Suppressor macrophage treated with lipopolysaccharide for 1 hour (primary cell): ENCODE measurements around the gene JMJD1C.
A peak's percentile ranks its signal among the peaks of the same experiment; 100 is the strongest.
"Not testable (repeated sequence)": the region's sequence is repeated elsewhere in the genome, so short reads cannot be mapped to it uniquely, and the experiment has no call there.

ENCODE experiments used
- DNase-seq, 3 donors: peaks; one replicate each; pipeline ENCODE4 v3.0.0-alpha.2; 2020 to 2022

Gene JMJD1C

DNA sequence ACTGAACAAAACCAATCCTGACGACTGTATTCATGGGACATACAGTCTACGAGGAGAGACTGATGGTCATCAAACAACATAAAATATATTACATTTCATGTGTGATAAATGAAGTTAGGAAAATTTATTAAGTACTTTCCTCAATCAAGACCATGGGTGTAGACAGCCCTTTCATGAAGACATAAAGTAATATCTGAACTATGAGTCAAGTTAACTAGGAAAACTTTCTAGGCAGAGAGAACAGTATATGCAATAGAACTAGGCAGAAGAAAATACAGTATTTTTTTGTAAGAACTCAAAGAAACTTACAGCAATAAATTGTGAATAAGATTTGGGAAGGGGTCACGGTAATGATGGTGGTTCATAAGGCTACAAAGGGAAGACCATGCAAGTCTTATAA, 112.8 kb downstream of the JMJD1C start:
- no peak for DNase-seq

DNA sequence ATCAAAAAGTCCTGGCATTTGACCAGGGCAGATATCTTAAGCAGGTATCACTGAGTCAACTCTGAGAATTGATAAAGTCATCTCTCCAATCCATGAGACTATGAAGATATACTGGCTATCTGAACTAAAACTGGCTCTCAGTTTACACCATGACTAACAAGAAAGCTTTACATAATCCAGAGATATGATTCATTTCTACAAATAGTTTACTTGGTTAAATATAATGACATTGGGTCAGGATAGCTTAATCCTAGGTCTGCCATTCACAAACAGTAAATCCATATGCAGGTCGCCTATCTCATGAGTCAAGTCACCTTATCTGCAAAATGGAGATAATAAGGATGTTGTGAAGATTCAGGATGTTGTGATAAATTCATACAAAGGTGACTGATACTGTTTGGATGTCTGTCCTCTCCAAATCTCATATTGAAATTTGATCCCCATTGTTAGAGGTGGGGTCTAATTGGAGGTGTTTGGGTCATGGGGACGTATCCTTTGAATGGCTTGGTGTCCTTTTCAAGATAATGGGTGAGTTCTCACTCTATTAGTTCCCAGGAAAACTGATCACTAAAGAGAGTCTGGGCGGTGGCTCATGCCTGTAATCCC, 117.4 kb downstream of the JMJD1C start:
- DNase-seq: no peak

DNA sequence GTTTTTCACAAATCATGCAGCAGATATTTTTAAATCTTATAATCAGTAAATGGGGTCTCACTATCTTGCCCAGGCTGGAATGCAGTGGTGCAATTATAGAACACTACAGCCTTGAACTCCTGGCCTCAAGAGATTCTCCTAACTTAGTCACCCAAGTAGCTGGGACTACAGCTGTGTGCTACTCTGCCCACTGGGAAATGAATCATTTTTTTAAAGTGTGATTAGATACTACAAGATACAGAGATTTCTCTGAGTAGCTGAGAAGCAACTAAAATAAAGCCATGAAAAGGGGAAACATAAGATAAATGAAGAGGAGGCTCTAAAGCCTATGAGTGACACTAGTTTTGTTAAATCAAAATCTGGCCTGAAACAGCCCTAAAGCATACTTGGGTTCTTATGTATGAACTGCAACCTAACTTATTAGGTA, 119.7 kb downstream of the JMJD1C start:
- peak in 2 of 3 donors; percentile 30 to 33 for DNase-seq

DNA sequence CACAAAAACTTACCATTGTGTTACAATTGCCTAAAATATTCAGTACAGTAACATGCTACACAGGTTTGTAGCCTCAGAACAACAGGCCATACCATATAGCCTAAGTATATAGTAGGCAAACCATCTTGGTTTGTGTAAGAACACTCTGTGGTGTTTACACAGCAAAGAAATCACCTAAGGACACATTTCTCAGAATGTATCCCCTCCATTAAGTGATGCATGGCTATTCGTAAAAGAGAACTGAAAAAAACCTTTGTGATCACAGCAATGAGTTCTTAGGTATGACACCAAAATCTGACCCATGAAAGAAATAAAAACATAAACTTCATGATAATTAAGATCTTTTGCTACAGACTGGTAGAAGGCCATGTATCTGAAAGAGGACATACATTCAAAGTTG, 121.5 kb downstream of the JMJD1C start:
- no peak for DNase-seq

DNA sequence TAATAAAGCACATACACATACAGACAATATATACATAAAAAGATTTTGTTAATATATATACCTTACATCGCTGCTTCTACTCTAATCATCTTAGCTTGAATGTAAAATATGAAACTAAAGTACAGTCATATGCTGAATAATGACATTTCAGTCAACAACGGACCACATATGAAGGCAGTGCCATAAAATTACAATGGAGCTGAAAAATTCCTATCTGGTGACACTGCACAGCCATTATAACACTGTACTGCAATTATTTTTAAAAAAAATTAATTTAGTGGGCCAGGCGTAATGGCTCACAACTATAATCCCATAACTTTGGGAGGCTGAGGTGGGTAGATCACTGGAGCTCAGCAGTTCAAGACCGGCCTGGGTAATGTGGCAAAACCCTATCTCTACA, 122.3 kb downstream of the JMJD1C start:
- DNase-seq: no peak

DNA sequence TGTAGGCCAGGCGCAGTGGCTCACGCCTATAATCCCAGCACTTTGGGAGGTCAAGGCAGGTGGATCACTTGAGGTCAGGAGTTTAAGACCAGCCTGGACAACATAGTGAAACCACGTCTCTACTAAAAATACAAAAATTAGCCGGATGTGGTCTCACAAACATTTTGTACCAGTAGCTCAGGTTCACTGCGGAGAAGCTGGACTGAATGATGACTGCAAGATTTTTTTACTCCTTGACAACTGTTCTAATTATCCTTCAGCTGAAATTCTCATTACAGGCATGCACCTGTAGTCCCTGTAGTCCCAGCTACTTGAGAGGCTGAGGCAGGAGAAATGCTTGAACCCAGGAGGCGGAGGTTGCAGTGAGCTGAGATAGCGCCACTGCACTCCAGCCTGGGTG, 126.1 kb downstream of the JMJD1C start:
- DNase-seq: not testable (repeated sequence)

DNA sequence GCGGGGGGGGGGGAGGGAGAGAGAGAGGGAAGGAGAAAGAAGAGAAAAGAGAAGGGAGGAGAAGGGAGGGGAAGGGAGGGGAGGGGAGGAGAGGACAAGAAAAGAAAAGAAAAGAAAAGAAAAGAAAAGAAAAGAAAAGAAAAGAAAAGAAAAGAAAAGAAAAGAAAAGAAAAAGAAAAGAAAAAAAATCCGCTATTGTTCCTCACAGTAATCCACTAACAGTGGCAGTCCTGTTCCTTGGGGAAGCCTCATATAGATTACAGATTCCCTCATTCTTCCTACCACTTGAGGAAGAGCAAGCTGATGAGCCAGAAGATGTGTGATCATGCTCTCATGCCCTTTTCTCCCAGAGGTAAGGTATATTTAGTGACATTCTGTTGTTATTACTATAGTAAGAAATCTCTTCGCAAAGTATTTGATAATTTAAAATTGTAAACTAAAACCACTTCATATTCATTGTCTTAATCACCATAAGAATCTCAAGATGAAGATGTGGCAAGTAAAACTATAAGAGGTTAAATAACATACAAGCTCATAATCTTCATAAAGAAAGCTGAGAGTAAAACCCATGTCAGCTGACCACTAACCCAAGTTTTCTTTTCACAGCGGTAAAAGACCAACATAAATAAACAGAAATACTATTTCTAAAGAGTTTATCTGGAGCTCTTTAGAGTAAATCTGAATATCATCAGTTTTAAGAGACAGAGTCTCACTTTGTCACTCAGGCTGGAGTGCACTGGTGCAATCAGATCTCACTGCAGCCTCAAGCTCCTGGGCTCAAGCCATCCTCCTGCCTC, 128.1 kb downstream of the JMJD1C start:
- DNase-seq: no peak

DNA sequence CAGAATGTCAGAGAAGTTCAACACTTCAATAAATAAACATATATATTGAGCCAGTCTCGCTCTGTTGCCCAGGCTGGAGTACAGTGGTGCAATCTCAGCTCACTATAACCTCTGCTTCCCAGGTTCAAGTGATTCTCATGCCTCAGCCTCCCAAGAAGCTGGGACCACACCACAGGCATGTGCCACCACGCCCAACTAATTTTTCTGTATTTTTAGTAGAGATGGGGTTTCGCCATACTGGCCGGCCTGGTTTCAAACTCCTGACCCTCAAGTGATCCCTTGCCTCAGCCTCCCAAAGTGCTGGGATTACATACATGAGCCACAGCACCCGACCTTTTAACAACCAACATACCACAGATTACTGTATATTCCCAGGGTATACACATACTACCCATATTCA, 134.2 kb downstream of the JMJD1C start:
- DNase-seq: no peak

DNA sequence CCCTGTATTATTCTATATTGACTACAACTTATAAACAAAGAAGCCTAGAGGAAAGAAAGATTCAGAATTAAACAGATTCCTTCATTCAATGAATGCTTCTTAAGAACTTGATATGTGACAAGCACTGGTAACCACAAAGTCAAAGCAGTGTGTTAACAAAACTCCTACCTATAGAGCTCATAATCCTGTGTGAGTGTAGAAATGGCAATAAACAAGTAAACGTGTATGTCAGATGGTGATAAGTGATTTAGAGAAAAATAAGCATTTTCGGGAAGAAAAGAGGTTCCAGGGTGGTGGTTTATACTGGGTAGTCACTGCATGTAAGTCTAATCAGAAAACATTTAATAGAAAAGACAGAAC, 141.3 kb downstream of the JMJD1C start:
- DNase-seq: no peak

DNA sequence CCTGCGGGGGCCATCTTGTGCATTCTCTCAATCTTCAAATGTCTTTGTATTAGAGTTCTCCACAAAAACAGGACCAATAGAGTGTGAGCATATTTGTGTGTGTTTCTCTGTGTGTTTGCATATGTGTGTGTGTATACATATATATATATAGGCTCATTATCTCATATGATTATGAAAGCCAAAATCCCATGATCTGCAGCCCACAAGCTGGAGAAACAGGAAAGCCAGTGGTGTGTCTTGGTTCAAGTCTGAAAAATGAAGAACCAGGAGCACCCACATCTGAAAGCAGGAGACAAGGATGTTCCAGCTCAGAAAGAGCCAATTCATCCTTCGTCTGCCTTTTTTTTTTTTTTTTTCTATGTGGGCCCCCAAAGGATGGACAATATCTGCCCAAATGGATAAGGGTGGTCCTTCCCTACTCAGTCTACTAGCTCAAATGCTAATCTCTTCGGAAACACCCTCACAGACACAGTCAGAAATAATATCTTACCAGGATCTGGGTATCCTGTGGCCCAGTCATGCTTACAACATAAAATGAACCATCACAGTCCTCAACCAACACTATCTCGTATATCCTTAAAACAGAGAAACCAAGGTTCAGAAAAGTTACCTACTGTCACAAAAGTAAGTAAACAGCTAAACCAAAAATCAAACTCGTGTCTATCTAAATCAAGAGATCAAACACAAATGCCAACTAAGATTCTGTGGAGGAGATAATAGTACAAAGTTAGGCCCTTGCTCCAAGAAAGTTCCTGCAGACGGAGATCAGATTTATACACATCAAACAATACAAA, 141.9 kb downstream of the JMJD1C start:
- peak; percentile 31 to 38 (median 34) for DNase-seq

DNA sequence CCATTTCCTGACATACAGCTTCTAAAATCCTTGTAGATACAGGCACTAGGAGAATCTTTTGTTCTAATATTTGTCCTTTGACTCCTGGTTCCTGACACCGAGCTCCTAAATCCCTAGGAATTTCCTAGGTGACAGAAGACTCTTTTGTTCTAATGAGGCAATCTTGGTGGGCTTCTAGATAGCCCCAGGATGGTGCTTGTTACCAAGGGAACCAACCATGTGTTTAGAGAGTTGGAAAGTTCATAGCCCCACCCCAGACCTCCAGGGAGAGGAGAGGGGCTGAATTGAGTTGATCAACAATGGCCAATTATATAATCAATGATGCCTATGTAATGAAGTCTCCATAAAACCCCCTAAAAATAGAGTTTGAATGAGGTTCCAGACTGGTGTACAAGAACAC, 145.1 kb downstream of the JMJD1C start:
- DNase-seq: no peak

DNA sequence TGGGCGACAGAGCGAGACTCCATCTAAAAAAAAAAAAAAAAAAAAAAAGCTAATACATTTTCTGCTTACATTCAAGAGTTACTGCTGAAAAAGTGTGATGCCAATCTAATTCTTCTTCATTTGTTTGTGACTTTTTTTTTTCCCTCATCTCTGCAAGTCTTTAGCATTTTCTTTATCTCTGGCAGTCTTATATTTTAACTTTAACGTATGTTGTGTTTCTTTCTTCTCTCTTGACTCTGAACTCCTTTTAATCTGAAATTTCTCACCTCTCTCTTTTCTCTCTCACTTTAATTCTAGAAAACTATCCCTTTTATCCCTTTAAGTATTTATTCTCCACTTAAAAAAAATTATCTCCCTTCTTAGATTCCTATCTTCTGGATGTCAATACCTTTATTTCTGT, 146.5 kb downstream of the JMJD1C start:
- DNase-seq: no peak

DNA sequence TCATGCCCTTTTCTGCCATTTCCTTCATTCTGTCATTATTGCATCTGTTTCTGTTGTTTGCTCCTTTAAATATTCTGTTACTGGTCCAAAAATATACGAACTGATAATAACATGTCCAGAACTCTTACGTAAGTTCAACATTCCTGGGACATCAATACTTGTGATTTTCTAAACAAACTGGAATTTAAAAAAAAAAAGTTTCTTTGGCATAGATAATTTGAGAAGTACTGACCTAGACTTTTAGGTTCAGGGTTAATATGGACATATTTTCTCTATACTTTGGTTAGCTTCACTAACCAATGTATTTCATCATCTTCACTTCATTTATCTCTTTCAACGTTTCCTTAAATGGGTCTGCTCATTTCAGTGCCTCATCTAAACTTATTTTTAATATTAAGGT, 147.3 kb downstream of the JMJD1C start:
- no peak for DNase-seq

DNA sequence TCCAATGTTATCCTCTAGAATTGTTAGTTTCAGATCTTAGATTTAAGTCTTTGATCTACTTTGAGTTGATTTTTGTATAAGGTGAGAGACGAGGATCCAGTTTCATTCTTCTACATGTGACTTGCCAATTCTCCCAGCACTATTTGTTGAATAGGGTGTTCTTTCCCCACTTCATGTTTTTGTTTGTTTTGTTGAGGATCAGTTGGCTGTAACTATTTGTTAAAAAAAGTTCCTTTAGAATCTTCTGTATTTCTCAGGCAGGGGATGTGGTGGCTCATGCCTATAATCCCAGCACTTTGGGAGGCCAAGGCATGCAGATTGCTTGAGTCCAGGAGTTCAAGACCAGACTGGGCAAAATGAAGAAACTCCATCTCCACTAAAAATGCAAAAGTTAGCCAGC, 151.8 kb downstream of the JMJD1C start:
- DNase-seq: no peak

DNA sequence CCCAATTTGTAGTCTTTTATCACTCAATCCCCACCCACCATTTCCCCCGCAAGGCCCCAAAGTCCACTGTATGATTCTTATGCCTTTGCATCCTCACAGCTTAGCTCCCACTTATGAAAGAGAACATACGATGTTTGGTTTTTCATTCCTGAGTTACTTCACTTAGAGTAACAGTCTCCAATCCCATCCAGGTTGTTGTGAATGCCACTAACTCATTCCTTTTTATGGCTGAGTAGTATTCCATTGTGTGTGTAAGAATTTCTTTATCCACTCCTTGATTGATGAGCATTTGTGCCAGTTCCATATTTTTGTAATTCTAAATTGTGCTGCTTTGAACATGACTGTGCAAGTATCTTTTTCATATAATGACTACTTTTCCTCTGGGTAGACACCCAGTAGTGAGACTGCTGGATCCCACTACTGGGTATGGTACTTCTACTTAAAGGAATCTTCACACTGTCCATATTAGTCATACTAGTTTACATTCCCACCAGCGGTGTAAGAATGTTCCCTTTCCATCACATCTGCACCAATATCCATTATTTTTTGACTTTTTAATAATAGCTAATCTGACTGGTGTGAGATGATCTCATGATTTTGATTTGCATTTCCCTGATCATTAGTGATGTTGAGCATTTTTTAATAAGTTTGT, 152.6 kb downstream of the JMJD1C start:
- no peak for DNase-seq

DNA sequence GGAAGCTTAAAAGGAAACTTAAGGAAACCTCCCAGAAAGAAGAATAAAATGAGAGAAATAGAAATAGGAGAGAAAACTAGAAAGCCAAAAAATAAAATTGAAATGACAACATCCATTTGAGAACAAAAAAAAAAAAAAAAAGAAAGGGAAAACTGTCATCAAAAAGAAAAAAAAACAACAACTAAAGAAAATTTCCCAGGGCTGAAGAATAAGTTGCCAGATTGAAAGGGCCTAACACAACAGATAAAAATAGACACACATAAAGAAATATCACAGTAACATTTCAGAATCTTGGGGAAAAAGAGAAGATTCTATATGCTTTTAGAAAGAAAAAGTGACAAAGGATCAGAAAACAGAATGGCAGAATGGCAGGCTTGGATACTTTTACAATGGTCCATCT, 157.1 kb downstream of the JMJD1C start:
- no peak for DNase-seq

DNA sequence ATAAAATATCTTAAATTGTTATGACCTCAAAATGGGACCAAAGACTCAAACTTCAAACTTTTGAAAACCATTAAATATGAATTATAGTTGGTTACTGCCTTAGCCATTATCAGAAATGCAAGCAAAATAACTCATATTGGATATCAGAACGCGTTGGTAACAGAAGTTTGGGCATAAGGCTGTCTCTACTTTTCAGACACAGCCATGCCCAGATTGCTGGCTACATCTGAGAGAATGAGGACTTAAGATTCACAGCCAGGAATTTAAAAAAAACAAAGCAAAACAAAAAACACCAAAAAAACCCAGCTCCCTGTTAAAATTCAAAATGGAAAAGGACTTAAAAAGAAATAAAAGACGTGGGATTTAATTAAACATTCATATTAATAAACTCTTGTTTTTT, 161.6 kb downstream of the JMJD1C start:
- DNase-seq: no peak

DNA sequence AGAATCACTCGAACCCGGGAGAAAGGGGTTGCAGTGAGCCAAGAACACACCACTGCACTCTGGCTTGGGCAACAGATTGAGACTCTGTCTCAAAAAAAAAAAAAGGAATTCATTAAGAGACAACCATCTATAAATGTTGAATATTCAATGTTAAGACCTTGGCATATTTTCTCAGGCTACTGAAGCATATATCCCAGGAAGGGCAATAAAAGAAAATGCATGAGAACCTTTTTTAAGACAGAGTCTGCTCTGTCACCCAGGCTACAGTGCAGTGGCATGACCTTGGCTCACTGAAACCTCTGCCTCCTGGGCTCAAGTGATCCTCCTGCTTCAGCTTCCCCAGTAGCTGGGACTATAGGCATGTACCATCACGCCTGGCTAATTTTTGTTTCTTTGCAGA, 165.0 kb downstream of the JMJD1C start:
- DNase-seq: no peak

DNA sequence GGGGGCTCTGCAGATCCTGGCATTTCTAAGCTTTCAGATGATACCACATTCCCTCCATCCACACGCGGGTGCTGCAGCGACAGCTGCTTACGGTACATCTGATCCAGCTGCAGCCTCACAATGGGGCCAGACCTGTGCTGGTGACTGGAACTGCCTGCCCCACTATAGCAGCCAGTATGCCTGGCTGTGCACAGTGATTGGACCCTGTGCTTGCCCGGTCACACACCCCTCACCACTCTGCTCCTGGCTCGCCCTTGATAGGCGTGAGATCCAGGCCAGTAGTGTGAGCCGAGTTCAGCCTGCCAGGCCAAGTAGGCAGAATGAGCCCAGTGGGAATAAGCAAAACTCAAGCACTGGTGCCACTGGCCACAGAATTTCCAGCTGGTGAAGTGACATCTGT, 167.8 kb downstream of the JMJD1C start:
- DNase-seq: no peak

DNA sequence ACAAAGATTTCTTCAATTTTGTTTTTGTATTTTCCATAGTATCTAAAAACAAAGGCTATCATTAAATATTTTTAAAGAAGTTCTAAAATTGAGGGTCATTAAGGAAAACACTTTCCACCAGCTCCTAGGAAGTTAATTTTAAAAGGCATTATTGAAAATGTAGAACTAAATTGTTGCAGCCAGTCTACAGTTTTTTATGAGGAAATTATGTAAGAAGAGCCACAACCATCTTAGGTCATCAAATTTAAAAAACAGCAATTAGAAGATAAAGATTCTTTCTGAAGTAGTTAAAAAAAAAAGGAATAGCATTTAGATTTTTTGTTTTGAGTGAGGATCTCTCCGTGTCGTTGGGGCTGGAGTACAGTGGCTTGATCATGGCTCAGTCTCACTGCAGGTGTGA, 171.0 kb downstream of the JMJD1C start:
- DNase-seq: peak in 2 of 3 donors; percentile 19 to 36

DNA sequence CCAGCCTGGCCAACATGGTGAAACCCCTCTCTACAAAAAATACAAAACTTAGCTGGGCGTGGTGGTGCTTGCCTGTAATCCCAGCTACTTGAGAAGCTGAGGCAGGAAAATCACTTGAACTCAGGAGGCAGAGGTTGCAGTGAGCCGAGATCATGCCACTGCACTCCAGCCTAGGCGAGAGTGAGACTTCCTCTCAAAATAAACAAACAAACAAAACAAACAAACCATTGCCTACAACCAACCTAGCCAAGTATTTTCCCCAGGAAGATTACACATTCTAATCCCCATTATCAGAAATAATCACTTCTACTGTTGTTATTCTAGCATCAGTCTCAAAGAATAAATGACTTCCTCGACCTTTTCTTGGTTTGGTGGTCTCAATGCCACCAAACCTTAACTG, 172.9 kb downstream of the JMJD1C start:
- not testable (repeated sequence) for DNase-seq

DNA sequence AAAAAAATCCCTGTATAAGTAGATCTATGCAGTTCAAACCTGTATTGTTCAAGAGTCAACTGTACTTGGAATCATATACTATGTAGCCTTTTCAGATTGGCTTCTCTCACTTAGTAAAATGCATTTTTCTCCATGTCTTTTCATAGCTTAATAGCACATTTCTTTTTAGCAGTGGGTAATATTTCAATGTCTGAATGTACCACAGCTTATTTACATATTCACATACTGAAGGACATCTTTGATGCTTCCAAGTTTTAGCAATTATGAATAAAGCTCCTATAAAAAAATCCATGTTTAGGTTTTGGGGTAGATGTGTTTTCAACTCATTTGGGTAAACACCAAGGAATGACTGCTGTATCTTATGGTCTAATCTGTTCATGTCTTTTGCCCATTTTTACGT, 177.6 kb downstream of the JMJD1C start:
- no peak for DNase-seq

DNA sequence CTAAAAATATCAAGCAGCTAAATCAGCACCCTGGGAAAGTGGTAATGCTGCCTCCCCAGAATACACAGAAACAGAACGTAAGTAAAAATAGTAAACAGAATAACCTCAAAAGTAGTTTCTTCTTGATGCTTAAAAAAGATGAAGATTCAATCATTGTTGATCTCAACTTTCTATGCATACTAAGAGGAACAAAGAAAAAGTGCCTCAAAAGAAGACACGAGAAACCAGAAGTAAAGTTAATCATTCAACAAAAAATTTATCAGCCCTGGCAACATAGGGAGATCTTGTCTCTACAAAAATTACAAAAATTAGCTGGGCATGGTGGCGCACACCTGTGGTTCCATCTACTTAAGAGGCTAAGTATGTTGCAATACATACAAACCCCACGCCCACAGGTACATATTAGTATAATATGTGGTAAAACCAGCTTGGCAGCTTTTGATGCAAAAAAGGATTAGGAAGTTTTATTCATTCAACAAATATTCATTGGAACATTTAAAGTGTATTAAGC, 179.0 kb downstream of the JMJD1C start:
- no peak for DNase-seq
